Right lobe of liver (tissue), 4 donors: ENCODE results near the gene MLANA.

ENCODE experiments used
- POLR2A ChIP-seq: fragments of 450-650 bp; IDR thresholded peaks from one replicate; pipeline ENCODE4 v1.6.1; 2017; ENCODE audit warnings: antibody characterized with exemption, mild to moderate bottlenecking
- TF ChIP-seq, protein P1 (sequence below), 4 donors: fragments of 200-600 bp in 3 of 4; fragments of 450-650 bp in 1 of 4; IDR thresholded peaks; one replicate each; pipeline versions ENCODE4 v1.5.1 to v1.8.0; 2016 to 2022; ENCODE audit warnings: antibody characterized with exemption in 4 of 4, mild to moderate bottlenecking in 2 of 4
- donor health status: DM: no; HTN: no; CAD: no.
- donor health status: DM: no; HTN: no; CAD: no.
- donor health status: DM: no; HTN: yes; CAD: no.

DNA sequence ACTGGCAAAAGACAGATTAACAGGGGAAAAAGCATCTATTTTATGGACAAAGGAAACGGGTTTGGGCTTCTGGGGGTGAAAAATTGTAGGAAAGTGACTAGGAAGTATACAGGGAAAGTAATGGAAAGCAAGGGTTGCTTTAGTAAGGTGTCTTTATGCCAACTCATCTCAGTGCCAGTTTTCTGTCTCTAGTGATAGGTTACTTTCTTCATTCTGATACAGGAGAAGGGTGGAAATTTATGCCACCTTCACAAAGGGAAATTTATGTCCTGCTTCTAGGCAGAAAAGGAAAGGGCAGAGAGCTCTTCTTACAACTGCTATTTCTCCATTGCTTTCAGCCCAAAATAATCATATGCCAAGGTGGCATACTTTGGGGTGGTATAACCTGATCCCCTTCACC lies 37.7 kb upstream of the MLANA start:
- TF ChIP-seq, protein P1, sequence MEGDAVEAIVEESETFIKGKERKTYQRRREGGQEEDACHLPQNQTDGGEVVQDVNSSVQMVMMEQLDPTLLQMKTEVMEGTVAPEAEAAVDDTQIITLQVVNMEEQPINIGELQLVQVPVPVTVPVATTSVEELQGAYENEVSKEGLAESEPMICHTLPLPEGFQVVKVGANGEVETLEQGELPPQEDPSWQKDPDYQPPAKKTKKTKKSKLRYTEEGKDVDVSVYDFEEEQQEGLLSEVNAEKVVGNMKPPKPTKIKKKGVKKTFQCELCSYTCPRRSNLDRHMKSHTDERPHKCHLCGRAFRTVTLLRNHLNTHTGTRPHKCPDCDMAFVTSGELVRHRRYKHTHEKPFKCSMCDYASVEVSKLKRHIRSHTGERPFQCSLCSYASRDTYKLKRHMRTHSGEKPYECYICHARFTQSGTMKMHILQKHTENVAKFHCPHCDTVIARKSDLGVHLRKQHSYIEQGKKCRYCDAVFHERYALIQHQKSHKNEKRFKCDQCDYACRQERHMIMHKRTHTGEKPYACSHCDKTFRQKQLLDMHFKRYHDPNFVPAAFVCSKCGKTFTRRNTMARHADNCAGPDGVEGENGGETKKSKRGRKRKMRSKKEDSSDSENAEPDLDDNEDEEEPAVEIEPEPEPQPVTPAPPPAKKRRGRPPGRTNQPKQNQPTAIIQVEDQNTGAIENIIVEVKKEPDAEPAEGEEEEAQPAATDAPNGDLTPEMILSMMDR (IDR thresholded peaks at IDR 0.05), result no peak
- no peak for TF ChIP-seq POLR2A
